ENCODE results near the gene KLHL29. TPM values are rescaled to one million over a fixed set of nuclear protein-coding genes. Genes with fewer than 3 reads are reported as not detected.

The KLHL29 gene
- total RNA-seq, 4 donors from 2014 or later, result 7.6 to 15.3 (median 8.4) TPM

DNA sequence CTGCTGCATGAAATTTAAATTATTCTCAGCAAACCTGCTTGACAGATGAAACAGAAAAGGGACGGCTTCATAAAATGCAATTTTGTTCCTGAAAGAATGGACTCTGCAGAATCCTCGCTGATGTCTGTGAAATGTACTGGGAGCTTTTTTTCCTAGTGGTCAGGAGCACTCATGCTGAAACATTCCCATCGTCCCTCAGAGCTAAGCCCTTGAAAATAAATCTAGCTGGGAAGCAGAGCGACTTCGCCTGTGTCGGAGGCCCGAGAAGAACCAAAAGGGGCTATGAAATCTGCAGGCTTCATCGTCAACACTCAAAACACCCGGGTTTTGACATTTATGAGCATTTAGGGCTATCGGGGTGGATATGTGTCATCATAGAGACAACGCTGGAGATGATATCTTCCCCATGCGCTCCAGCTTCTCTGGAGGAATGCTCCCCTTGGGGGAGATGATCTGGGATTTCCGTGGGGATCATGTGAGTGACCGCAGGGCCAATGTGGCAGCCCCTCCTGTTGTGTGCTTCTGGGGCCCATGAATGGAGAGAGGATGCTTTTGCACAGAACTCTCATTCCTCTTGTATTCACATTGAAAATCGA is 182.3 kb downstream of the KLHL29 start:
- TF ChIP-seq CTCF (IDR thresholded peaks at IDR 0.05; ENCODE audit: low read depth), result no peak

DNA sequence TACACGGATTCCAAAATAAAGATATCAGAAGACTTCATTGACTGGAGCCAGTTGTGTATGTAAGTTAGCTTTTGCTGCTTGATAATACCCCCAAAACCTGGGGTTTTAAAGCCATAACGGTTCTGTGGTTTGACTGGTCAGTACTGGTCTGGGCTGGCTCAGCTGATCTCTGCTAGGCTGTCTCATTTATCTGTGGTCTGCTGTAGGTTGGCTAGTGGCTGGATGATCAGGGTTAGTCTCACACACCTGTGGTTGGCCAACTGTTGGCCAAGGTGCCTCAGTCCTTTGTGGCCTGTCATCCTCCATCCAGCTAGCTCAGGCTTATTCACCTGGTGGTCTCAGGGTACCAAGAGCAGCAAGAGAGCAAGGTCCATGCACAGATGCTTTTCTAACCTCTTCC is 183.2 kb downstream of the KLHL29 start:
- no peak for TF ChIP-seq CTCF (IDR thresholded peaks at IDR 0.05; ENCODE audit: low read depth)

GRCh38 chr2:23568626-23569190 is 183.7 kb downstream of the KLHL29 start:
- no peak for TF ChIP-seq CTCF (IDR thresholded peaks at IDR 0.05; ENCODE audit: low read depth)

DNA sequence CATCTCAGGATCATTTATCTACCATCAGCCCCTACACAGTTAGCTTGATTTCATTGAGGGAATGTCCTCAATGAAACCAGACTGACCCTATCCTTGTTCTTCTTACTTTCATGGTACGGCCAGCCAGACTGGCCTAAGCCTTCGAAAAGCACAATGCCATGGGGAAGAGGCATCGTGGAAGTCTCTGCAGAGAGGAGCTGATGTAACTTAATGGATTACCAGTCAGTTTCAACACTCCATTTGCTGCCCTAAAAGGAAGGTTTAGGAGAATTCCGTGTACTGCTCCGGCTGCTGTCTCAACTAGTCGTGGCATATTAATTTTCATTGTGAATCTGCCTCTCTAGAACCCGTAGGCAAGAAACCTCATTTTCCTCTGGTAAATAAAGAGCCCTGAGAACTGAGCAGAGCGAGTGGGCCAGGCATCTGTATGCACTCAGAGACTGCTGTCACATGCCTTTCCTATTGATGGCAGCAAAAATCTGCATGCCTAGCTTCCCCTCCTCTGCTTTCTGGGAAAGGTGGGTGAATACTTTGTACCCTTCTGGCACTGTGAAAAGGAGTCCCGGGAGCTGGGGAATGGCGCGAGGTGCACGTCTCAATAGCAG is 184.9 kb downstream of the KLHL29 start:
- no peak for TF ChIP-seq CTCF (IDR thresholded peaks at IDR 0.05; ENCODE audit: low read depth)

DNA sequence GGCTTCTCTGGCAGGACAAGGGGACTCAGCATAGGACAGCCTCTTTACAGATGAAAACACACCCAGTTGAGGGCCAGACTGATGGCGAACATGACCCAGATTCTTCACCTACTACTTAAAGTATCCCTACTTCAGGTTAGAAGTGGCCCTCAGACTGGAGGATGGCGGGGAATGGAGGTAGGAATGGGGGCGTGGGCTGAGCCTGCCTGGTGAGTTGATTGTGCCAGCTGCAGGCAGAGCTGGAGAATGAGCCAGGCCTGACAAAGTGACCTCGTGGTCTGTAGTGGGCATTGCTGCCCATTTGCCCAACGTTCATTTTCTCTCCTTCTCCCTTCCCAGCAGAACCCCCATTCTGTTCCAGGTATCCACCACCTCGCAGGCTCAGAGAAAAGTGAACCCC is 186.1 kb downstream of the KLHL29 start:
- TF ChIP-seq CTCF (IDR thresholded peaks at IDR 0.05; ENCODE audit: low read depth), result no peak

- no peak for TF ChIP-seq CTCF (IDR thresholded peaks at IDR 0.05; ENCODE audit: low read depth)
Measured at GRCh38 chr2:23571527-23572282, 186.7 kb downstream of the KLHL29 start.
